Measurements from ENCODE around the gene SCG5. TPM values are rescaled to one million over a fixed set of nuclear protein-coding genes. Genes with fewer than 3 reads are reported as not detected.
A peak's percentile ranks its signal among the peaks of the same experiment; 100 is the strongest.

The SCG5 gene
- total and polyA plus RNA-seq, 2 of the 13 experiments (the other 11 are each of a cell fraction or from before 2014, with no cell fraction given) = 2.3 to 3.5 TPM

GRCh38 chr15:32709295-32710033 lies 68.0 kb downstream of the SCG5 start (continued):
- TF ChIP-seq SAFB2 (CRISPR knock-in tag; IDR thresholded peaks at IDR 0.05; ENCODE audit: borderline replicate concordance, low read depth) = no peak
- TF ChIP-seq MAFG (CRISPR knock-in tag; IDR thresholded peaks at IDR 0.05) = no peak
- no peak for TF ChIP-seq ATF5 (CRISPR knock-in tag; IDR thresholded peaks at IDR 0.05; ENCODE audit: low read depth)
- TF ChIP-seq ZNF331 (CRISPR knock-in tag; IDR thresholded peaks at IDR 0.05) = peak; percentile 54; the same call in 1 of the 2 replicates
- TF ChIP-seq PAXIP1 (CRISPR knock-in tag; conservative IDR thresholded peaks at IDR 0.05) = peak; percentile 71
- TF ChIP-seq ZNF280D (CRISPR knock-in tag; IDR thresholded peaks at IDR 0.05) = no peak
- no peak for TF ChIP-seq ATF1 (CRISPR knock-in tag; IDR thresholded peaks at IDR 0.05)
- TF ChIP-seq RXRB (CRISPR knock-in tag; IDR thresholded peaks at IDR 0.05; ENCODE audit: borderline replicate concordance) = peak; percentile 39; the same call in 1 of the 2 replicates
- TF ChIP-seq ZNF616 (CRISPR knock-in tag; IDR thresholded peaks at IDR 0.05; ENCODE audit: low read depth) = no peak
- TF ChIP-seq IRX3 (CRISPR knock-in tag; IDR thresholded peaks at IDR 0.05; ENCODE audit: borderline replicate concordance, low read depth) = no peak
- TF ChIP-seq STAT5B (CRISPR knock-in tag; IDR thresholded peaks at IDR 0.05) = no peak
- peak; percentile 29; the same call in 1 of the 2 replicates for TF ChIP-seq SAP130 (CRISPR knock-in tag; IDR thresholded peaks at IDR 0.05; ENCODE audit: low read depth)
- TF ChIP-seq CREBL2 (CRISPR knock-in tag; IDR thresholded peaks at IDR 0.05; ENCODE audit: borderline replicate concordance) = no peak
- no peak for TF ChIP-seq GFI1 (CRISPR knock-in tag; IDR thresholded peaks at IDR 0.05; ENCODE audit: borderline replicate concordance)
- TF ChIP-seq MIXL1 (CRISPR knock-in tag; IDR thresholded peaks at IDR 0.05) = 0 out of 2 replicates have a peak, but pooled peaks have one; percentile 20
- peak; percentile 81 for TF ChIP-seq GATAD2A (CRISPR knock-in tag; IDR thresholded peaks at IDR 0.05)
- no peak for TF ChIP-seq IKZF4 (CRISPR knock-in tag; IDR thresholded peaks at IDR 0.05; ENCODE audit: borderline replicate concordance, low read depth, not compliant biosample characterization)
- TF ChIP-seq ZNF503 (CRISPR knock-in tag; IDR thresholded peaks at IDR 0.05) = no peak
- no peak for TF ChIP-seq ZNF652 (CRISPR knock-in tag; IDR thresholded peaks at IDR 0.05; ENCODE audit: borderline replicate concordance, low read depth)
